Measurements from ENCODE around the gene MACROD2. TPM values are rescaled to one million over a fixed set of nuclear protein-coding genes. Genes with fewer than 3 reads are reported as not detected.
A peak's percentile ranks its signal among the peaks of the same experiment; 100 is the strongest.

MACROD2 gene
- total RNA-seq, 1 experiment from 2014 or later = not detected

DNA sequence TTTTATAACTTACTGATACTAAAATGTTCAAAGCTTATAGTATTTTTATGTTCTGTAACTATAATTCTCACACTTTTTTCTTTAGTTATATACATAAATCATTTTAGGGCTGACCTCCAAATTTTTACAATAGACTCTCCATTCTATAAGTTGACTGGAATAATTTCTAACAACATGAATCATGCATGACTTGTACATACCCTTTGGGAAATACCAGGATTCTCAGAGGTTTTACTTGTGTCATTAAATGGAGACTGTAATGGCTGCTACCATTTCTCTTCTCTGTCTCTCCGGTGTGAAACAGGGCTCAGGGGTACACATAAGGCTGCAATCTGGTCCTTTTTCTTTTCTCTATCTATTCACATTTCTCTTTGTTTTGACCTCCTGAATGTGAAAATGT is 564.3 kb downstream of the MACROD2 start:
- no peaks in the 10 kb centered on the region for H3K9me3 ChIP-seq (replicated peaks)
- H3K27me3 ChIP-seq (replicated peaks) = no peaks in the 10 kb centered on the region
- H3K4me1 ChIP-seq (replicated peaks) = no peaks in the 10 kb centered on the region
- no peak overlapping the region for H3K4me3 ChIP-seq
- no peaks in the 10 kb centered on the region for H3K36me3 ChIP-seq
- H3K27ac ChIP-seq = no peak overlapping the region
- DNase-seq (ENCODE audit: low read depth in 1 of 2, low spot score in 2 of 2) = no peak

DNA sequence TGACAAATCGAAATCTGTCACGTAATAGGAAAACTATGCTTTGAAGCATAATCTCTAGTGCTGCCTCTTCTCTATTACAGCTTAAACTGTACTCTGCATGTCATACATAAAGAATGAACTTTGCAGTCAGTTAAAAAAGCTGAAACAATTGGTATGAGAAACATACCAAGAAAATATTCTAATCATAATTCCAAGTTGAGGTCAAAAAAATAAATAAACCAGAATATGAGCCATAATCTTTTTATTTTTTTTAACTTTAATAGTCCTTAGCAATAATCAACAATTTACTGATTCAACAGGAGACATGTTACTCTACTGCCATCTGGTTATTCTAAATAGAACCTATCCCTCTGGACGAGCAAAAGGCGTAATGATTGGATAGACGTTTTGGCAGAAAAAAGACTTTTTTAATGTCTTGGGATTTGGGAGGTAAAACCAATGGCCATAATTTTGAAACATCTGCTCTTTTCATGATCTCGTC is 566.5 kb downstream of the MACROD2 start:
- H3K27me3 ChIP-seq (replicated peaks) = no peaks in the 10 kb centered on the region
- no peaks in the 10 kb centered on the region for H3K9me3 ChIP-seq (replicated peaks)
- H3K4me3 ChIP-seq = no peak overlapping the region
- no peaks in the 10 kb centered on the region for H3K4me1 ChIP-seq (replicated peaks)
- no peak for DNase-seq (ENCODE audit: low read depth in 1 of 2, low spot score in 2 of 2)
- H3K27ac ChIP-seq = no peak overlapping the region
- H3K36me3 ChIP-seq = no peaks in the 10 kb centered on the region

DNA sequence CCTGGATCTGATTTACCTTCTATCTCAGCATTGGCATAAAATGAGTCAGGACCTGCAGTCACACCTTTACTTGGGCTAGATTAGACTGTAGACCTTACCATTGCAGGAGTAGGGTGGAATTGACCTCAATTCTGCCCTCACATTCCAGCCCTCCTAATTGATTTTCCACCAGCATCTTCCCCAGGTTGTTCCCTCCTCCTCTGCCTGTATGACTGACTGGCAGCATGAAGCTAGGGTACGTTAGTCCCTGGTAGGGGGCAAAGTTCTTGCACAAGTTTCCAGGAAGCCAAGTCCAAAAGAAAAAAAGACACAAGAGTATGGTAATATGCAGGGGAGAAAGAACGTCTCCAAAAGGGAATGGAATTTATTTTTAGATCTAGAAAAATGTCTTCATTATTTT is 567.7 kb downstream of the MACROD2 start:
- DNase-seq (ENCODE audit: low read depth in 1 of 2, low spot score in 2 of 2) = no peak
- Histone ChIP-seq H3K36me3 (no peaks in the 10 kb centered on the region), H3K4me1 (replicated peaks) (no peaks in the 10 kb centered on the region), H3K9me3 (replicated peaks) (no peaks in the 10 kb centered on the region), H3K4me3 (no peak overlapping the region), H3K27me3 (replicated peaks) (no peaks in the 10 kb centered on the region), H3K27ac (no peak overlapping the region)

DNA sequence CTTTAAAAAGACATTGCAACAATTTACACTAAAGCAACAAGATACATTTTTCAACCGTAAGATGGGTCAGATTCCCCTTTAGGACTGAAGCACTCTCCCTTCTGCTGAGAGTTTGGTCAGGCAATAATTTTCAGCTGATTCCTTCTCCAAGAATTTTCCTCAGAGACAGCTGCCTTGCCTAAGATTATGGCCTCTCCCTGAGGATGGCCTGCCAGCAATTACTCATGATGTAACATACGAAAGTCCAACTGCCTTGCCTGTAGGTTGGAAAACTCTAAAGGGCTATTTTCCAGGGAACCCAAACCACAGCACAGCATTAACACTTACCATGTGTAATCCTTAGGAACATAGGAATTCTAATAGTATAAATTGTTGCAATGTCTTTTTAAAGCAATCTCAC is 571.2 kb downstream of the MACROD2 start:
- no peak overlapping the region for H3K4me3 ChIP-seq
- no peaks in the 10 kb centered on the region for H3K9me3 ChIP-seq (replicated peaks)
- H3K27ac ChIP-seq = no peak overlapping the region
- no peak for DNase-seq (ENCODE audit: low read depth in 1 of 2, low spot score in 2 of 2)
- H3K27me3 ChIP-seq (replicated peaks) = no peaks in the 10 kb centered on the region
- no peaks in the 10 kb centered on the region for H3K36me3 ChIP-seq
- no peaks in the 10 kb centered on the region; the same call in 1 of the 2 replicates for H3K4me1 ChIP-seq (replicated peaks)

DNA sequence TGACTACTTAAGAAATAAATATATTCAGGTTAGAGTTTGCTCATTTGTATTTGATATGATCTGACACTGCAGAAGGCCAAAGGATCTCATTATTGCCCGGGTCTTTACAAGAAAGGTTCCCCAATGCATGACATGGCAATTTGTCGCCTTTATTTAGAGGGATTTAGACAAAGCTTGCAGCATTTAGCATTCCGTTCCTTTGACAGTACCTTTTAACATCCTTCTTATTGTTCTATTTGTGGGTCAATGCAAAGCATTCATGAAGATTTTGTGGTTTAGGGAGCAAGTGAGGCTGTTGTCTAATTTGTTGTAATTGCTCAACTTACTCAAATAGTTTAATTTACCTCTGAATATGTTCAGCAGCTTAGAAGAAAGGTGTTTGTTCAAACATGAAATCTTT is 572.9 kb downstream of the MACROD2 start:
- Histone ChIP-seq H3K9me3 (replicated peaks) (no peaks in the 10 kb centered on the region), H3K4me3 (no peak overlapping the region), H3K27me3 (replicated peaks) (no peaks in the 10 kb centered on the region), H3K4me1 (replicated peaks) (no peaks in the 10 kb centered on the region; the same call in 1 of the 2 replicates), H3K27ac (no peak overlapping the region), H3K36me3 (no peaks in the 10 kb centered on the region)
- peak in 1 of 2 experiments; percentile 5 for DNase-seq (ENCODE audit: low read depth in 1 of 2, low spot score in 2 of 2)

DNA sequence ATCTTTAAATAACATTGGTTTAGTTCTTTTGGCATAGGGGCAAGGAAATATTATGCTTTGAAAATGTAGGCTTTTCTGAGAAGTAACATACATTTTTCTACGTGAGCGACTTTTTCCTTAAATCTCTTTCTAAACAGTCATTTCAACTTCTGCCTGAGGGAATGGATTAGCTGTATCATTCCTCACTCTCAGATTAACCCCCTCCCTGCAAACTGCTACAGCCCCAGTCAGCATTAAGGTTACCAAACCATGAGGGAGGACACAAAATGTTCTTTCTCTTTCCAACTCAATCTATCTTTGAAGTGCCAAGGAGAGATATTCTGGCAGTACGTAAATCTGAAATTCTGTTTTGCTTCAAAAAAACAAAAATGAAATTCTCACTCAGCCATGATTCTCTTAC is 573.4 kb downstream of the MACROD2 start:
- Histone ChIP-seq H3K4me1 (replicated peaks) (no peaks in the 10 kb centered on the region; the same call in 1 of the 2 replicates), H3K4me3 (no peak overlapping the region), H3K27me3 (replicated peaks) (no peaks in the 10 kb centered on the region), H3K9me3 (replicated peaks) (no peaks in the 10 kb centered on the region), H3K27ac (no peak overlapping the region), H3K36me3 (no peaks in the 10 kb centered on the region)
- no peak for DNase-seq (ENCODE audit: low read depth in 1 of 2, low spot score in 2 of 2)

DNA sequence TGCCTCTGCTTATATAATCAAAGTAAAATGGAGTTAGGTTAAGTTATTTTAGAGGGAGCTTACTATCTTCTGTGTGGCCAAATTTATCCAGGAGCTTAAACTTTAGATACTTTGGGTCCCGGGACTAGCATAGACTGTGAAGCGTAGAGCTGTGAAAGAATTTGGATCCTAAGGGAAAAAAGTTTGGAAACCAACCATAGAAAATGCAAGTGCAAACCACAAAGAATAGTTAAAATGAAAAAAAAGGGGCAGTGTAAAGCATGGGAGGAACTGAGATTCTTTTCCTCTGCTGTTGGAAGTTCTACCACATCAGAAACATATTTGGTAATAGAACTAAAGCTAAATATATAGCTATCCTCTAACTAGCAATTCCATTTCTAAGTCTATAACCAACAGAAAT is 574.3 kb downstream of the MACROD2 start:
- Histone ChIP-seq H3K27ac (no peak overlapping the region), H3K9me3 (replicated peaks) (no peaks in the 10 kb centered on the region), H3K4me3 (no peak overlapping the region), H3K27me3 (replicated peaks) (no peaks in the 10 kb centered on the region), H3K36me3 (no peaks in the 10 kb centered on the region), H3K4me1 (replicated peaks) (no peaks in the 10 kb centered on the region; the same call in 1 of the 2 replicates)
- no peak for DNase-seq (ENCODE audit: low read depth in 1 of 2, low spot score in 2 of 2)

DNA sequence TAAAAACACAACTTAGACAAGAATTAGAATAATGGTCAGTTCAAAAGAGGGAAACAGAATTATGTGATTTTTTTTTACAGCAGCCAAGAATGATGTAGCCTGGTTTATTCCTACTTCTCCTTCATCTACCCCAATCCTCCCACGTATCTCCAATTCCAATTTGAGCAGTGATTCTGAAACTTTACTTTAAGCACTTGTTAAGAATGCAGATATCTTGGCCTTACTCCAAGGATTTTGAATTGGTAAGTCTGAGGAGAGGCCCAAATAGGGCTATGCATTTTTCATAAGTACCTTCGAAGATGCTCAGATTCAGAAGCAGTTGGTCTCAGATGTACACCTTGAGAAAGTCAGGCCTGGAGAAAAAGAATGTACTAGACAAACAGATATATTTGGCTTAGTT is 575.5 kb downstream of the MACROD2 start:
- Histone ChIP-seq H3K9me3 (replicated peaks) (no peaks in the 10 kb centered on the region), H3K4me3 (no peak overlapping the region), H3K4me1 (replicated peaks) (no peaks in the 10 kb centered on the region; the same call in 1 of the 2 replicates), H3K27ac (no peak overlapping the region), H3K27me3 (replicated peaks) (no peaks in the 10 kb centered on the region), H3K36me3 (no peaks in the 10 kb centered on the region)
- DNase-seq (ENCODE audit: low read depth in 1 of 2, low spot score in 2 of 2) = no peak

DNA sequence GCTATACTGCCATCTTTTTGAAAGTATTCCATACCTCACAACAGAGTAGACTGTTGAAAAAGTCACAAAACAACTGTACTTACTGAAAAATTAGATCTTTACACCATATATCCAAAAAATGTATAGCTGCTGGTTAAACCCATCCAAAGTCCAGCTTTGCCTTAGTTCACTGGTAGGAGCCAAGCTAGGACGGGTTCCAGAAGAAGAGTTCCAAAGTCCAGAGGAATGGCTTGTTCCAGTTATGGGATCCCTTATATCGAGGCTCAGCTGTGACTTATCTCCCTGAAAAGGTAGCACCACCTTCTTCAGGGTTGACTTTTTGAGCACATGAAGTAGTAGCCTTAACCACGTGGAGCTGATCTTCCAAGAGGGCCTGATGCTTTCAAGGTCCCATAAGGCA is 578.4 kb downstream of the MACROD2 start:
- DNase-seq (ENCODE audit: low read depth in 1 of 2, low spot score in 2 of 2) = no peak
- no peaks in the 10 kb centered on the region for H3K36me3 ChIP-seq
- H3K27me3 ChIP-seq (replicated peaks) = no peaks in the 10 kb centered on the region
- H3K9me3 ChIP-seq (replicated peaks) = no peaks in the 10 kb centered on the region
- H3K4me1 ChIP-seq (replicated peaks) = no peaks in the 10 kb centered on the region; the same call in 1 of the 2 replicates
- no peak overlapping the region for H3K27ac ChIP-seq
- H3K4me3 ChIP-seq = no peak overlapping the region

DNA sequence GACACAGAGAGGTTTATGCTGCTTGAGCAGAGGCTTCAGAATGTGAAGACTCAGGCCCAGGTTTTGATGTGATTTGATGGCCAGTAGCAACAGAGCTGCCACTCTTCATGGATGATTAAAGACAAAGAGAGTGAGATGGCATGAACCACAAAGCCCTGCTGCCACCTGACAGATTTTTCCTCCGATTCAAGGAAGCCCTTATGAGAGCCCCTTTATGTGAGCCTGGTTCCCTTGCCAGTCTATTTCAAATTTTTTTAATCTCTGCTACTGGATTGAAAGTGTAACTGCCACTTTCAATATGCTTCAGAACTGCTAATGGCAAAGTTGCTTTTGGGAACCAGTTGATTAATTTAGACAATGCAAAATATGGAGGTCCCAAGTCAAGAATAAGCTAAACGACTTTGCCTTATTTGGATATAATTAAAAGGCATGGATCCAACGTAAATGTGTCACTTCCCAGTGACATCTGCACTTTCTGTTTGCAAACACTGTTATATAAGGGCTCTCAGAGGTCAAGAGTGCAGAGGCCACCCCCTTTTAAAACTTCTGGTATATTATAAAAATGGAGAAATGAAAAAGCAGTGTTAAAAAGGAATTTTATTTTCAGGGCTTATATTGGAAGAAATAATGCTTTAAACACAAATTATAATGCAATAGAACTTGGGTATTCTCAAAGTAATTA is 581.0 kb downstream of the MACROD2 start:
- Histone ChIP-seq H3K4me3 (no peak overlapping the region), H3K9me3 (replicated peaks) (no peaks in the 10 kb centered on the region), H3K27me3 (replicated peaks) (no peaks in the 10 kb centered on the region)

DNA sequence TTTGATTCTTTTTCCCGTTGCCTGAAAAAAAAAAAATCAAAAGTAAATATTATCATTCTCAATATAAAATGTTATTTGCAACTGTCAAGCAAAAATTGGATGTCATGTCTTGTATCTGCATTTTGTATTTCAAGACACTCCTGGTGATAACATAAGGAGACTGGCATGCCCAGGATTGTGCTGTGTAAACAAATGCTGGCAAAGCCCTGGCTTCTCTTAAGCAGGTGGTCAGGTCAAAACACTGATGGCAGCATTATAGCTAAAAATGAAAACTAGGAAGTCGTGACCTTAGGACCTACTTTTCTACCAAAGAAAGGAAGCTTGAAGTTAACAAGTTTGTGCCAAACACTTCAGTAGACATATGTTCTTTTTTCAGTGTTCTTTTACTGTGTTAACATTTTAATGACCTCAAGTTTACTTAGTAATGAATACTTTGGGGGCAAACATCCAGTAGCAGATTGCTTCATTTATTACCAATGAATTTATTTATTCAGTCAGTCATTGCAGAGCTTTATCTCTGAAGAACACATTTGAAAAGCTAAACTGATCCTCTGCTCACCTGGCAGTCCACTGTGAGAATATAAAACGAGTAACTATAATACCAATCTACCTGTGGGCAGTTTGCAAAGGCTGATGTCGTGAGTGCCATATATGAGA is 585.2 kb downstream of the MACROD2 start:
- H3K27me3 ChIP-seq (replicated peaks) = no peaks in the 10 kb centered on the region
- no peaks in the 10 kb centered on the region for H3K4me1 ChIP-seq (replicated peaks)
- H3K27ac ChIP-seq = no peak overlapping the region
- DNase-seq (ENCODE audit: low read depth in 1 of 2, low spot score in 2 of 2) = no peak
- no peaks in the 10 kb centered on the region for H3K9me3 ChIP-seq (replicated peaks)
- no peak overlapping the region for H3K4me3 ChIP-seq
- H3K36me3 ChIP-seq = no peaks in the 10 kb centered on the region

More for the DNA sequence above, 581.0 kb downstream of the MACROD2 start:
- no peak for DNase-seq (ENCODE audit: low read depth in 1 of 2, low spot score in 2 of 2)
- no peaks in the 10 kb centered on the region for H3K36me3 ChIP-seq
- H3K4me1 ChIP-seq (replicated peaks) = no peaks in the 10 kb centered on the region
- no peak overlapping the region for H3K27ac ChIP-seq

DNA sequence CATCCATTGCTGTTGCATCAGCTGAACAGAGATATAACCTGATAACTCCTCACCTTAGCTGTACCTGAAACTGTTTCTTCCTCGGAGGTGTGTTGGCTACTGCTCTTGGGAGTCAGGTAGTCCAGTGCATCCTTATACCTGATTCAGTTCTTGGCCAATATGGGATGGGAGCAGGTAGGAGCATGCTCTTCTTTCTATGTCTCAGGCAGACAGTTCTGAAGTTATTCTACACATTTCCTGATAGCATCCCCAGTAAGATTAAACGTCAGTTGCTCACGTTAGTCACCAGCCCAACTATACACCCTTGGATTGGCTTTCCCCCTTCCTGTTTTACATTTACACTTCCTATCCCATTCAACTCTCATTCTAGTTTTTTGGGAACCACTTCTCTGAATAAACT is 586.4 kb downstream of the MACROD2 start:
- no peak for DNase-seq (ENCODE audit: low read depth in 1 of 2, low spot score in 2 of 2)
- Histone ChIP-seq H3K4me3 (no peak overlapping the region), H3K4me1 (replicated peaks) (no peaks in the 10 kb centered on the region), H3K36me3 (no peaks in the 10 kb centered on the region), H3K27me3 (replicated peaks) (no peaks in the 10 kb centered on the region), H3K9me3 (replicated peaks) (no peaks in the 10 kb centered on the region), H3K27ac (no peak overlapping the region)

DNA sequence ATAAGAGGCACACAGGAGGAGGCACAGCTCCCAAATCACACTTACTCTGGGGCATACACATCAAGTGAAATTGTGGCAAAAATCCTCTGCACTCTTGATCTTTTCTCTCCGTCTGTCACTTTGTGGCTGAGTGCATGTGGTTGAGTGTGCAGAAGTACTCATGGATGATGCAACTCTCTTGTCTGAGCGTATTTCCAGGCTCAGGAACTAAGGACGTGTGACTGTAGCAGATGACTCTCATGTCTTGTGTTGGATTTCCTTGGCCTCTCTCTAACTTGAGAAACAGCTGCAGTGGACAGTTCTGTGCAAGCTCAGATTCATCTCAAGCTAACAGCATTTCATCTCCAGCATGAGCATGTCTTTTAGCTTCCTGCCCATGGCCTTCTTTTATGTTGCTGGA is 587.5 kb downstream of the MACROD2 start:
- Histone ChIP-seq H3K4me1 (replicated peaks) (no peaks in the 10 kb centered on the region), H3K4me3 (no peak overlapping the region), H3K27ac (no peak overlapping the region), H3K27me3 (replicated peaks) (no peaks in the 10 kb centered on the region), H3K9me3 (replicated peaks) (no peaks in the 10 kb centered on the region), H3K36me3 (no peaks in the 10 kb centered on the region)
- DNase-seq (ENCODE audit: low read depth in 1 of 2, low spot score in 2 of 2) = no peak

DNA sequence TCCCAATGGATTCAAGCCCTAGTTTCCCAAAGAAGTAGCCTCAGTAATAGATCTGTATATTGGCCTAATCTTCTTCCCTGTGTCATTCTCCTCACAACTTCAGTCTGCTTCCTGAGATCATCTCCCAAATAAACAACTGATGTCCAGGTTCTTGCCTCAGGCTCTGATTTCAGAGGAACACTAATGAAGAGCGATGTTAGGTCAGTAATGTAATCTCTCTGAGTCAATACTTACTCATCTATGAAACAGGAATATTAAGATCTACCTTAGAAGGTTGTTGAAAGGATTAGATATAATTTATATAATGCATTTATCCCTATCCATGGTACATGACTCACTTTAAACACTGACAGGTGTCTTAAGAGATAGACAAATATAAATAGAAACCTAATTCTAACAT is 588.1 kb downstream of the MACROD2 start:
- no peak overlapping the region for H3K27ac ChIP-seq
- DNase-seq (ENCODE audit: low read depth in 1 of 2, low spot score in 2 of 2) = no peak

More for the DNA sequence above, 588.1 kb downstream of the MACROD2 start:
- H3K36me3 ChIP-seq = no peaks in the 10 kb centered on the region
- no peaks in the 10 kb centered on the region for H3K9me3 ChIP-seq (replicated peaks)
- no peaks in the 10 kb centered on the region for H3K4me1 ChIP-seq (replicated peaks)
- H3K27me3 ChIP-seq (replicated peaks) = no peaks in the 10 kb centered on the region
- H3K4me3 ChIP-seq = no peak overlapping the region
